Esophagus muscularis mucosa (tissue), 4 donors: ENCODE measurements around the gene TRIAP1. TPM values are rescaled to one million over a fixed set of nuclear protein-coding genes. Genes with fewer than 3 reads are reported as not detected.

Experiments
- DNase-seq: peaks from one replicate; pipeline ENCODE4 v3.0.0-alpha.2; 2017; ENCODE audit errors: extremely low spot score
- H3K27ac ChIP-seq, 4 donors: fragments of 200-600 bp; sonication (generic); replicated peaks in 1 of 4; 1 replicate in 3 of 4; 2 replicates in 1 of 4; pipeline ENCODE4 v1.5.1; 2016 to 2019; ENCODE audit warnings: mild to moderate bottlenecking in 1 of 4
- H3K27me3 ChIP-seq, 4 donors: fragments of 200-600 bp; sonication (generic); one replicate each; pipeline versions ENCODE4 v1.5.1 to v1.6.0; 2016 to 2019
- H3K36me3 ChIP-seq, 4 donors: fragments of 200-600 bp; sonication (generic); one replicate each; pipeline ENCODE4 v1.5.1; 2016 to 2019
- H3K4me1 ChIP-seq, 4 donors: fragments of 200-600 bp; sonication (generic); one replicate each; pipeline ENCODE4 v1.5.1; 2016 to 2019
- H3K4me3 ChIP-seq, 4 donors: fragments of 200-600 bp; sonication (generic); 1 replicate in 2 of 4; 2 replicates in 2 of 4; pipeline ENCODE4 v1.5.1; 2016 to 2019; ENCODE audit warnings: mild to moderate bottlenecking in 4 of 4, moderate library complexity in 1 of 4
- H3K9me3 ChIP-seq, 4 donors: fragments of 200-600 bp; sonication (generic); 1 replicate in 3 of 4; 2 replicates in 1 of 4; pipeline ENCODE4 v1.5.1; 2016 to 2019
- EP300 ChIP-seq: sonication (generic); formaldehyde crosslinking; IDR thresholded peaks from one replicate; pipeline ENCODE4 v1.6.1; 2017; ENCODE audit warnings: antibody characterized with exemption
- POLR2A ChIP-seq: fragments of 450-650 bp; IDR thresholded peaks from one replicate; pipeline ENCODE4 v1.6.1; 2017; ENCODE audit warnings: antibody characterized with exemption, moderate library complexity, mild to moderate bottlenecking, low read depth
- POLR2AphosphoS5 ChIP-seq, 2 donors: sonication (generic); formaldehyde crosslinking; IDR thresholded peaks; one replicate each; pipeline ENCODE4 v1.6.1; 2017; ENCODE audit warnings: antibody characterized with exemption in 2 of 2
- WGBS: methylation state at CpG from one replicate; pipeline ENCODE4 v1.1.5; 2018; 5-methylcytosine and 5-hydroxymethylcytosine counted together
- intact Hi-C: fragments of 100-400 bp; cut with DNase I; formaldehyde crosslinking; loops from one replicate; pipeline ENCODE4 v1.15.1; 2023
- total RNA-seq, 4 donors: library from RNA; depleted of rRNA; stranded (reverse); fragments of >200 nt; gene quantifications; one replicate each; pipeline versions ENCODE4 v1.1.0 to v1.2.1, GENCODE V29; 2016
- TF ChIP-seq, protein P1 (sequence below), 3 experiments: fragments of 200-600 bp in 2 of 3; fragments of 450-650 bp in 1 of 3; sonication (generic) in 2 of 3; IDR thresholded peaks; one replicate each; pipeline ENCODE4 v1.5.1; 2017 to 2019; ENCODE audit warnings: antibody characterized with exemption in 3 of 3, mild to moderate bottlenecking in 2 of 3, moderate library complexity in 1 of 3

TRIAP1 gene
- total RNA-seq, result 10 to 100 TPM in 3 of 4 donors, 1 to 10 TPM in 1; 9.8 to 17.7 (median 10.7) TPM

DNA sequence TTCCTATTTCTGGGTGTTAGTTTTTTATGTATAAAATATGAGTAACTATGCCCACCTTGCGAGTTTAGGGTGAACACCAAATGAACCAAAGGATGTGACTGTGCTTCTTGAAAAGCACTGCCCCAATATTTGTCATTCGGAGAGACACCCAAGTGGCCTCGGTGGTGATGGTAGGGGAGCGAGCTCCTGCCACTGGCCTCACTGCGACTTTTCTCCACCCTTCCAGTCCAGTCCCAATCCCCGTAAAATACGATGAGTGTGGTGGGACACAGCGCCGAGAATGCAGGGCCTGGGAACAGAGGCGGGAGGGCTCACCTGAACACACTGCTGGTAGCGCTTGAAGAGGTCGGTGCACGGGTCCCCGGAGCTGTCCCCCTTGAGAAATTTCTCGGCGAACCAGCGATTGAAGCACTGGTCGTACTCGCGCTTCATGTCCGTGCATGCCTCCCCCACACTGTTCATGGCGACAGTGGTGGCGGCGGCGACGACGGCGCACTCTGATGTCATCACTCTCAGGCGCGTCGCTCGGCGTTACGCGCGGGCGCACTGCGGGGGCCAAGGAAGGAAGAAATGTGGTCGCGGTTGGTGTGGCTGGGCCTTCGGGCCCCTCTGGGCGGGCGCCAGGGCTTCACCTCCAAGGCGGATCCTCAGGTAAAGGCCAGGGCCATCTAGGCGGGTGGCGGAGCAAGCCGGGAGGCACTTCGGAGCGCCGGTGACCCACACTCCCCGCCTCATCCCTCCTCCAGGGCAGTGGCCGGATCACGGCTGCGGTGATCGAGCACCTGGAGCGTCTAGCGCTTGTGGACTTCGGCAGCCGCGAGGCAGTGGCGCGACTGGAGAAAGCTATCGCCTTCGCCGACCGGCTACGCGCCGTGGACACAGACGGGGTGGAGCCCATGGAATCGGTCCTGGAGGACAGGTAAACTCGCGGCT lies at the start of gene TRIAP1, which contains the start of gene GATC:
TRIAP1 (minus strand) TSS at position 474 of the 933 bp plus-strand sequence; CDS start at position 462, 12 bp downstream.
GATC (plus strand) TSS at position 534 of the 933 bp plus-strand sequence; CDS start at position 571, 37 bp downstream.
- DNase-seq, result peak; percentile 95
- H3K4me3 ChIP-seq, result peak within 1 kb of the TSS; percentile 80 to 90 (median 88)
- H3K4me1 ChIP-seq, result peaks cover 19 to 40% (median 30%) of the 10 kb centered on the region in 4 donors
- intact Hi-C loops, result no loop called here
- H3K9me3 ChIP-seq, result peaks cover 0 to 5% (median 0%) of the 10 kb centered on the region in 4 donors
- peak within 1 kb of the TSS; percentile 89 to 93 (median 90) for H3K27ac ChIP-seq
- peaks cover 5 to 49% (median 34%) of the 10 kb centered on the region in 4 donors for H3K36me3 ChIP-seq
- WGBS, result under 1% methylated on average over 48 of the region's 73 CpGs
- peak; percentile 39 for TF ChIP-seq POLR2A
- no peak for TF ChIP-seq EP300
- TF ChIP-seq POLR2AphosphoS5 (IDR thresholded peaks at IDR 0.05), result peak; percentile 96 to 98
- TF ChIP-seq, protein P1, sequence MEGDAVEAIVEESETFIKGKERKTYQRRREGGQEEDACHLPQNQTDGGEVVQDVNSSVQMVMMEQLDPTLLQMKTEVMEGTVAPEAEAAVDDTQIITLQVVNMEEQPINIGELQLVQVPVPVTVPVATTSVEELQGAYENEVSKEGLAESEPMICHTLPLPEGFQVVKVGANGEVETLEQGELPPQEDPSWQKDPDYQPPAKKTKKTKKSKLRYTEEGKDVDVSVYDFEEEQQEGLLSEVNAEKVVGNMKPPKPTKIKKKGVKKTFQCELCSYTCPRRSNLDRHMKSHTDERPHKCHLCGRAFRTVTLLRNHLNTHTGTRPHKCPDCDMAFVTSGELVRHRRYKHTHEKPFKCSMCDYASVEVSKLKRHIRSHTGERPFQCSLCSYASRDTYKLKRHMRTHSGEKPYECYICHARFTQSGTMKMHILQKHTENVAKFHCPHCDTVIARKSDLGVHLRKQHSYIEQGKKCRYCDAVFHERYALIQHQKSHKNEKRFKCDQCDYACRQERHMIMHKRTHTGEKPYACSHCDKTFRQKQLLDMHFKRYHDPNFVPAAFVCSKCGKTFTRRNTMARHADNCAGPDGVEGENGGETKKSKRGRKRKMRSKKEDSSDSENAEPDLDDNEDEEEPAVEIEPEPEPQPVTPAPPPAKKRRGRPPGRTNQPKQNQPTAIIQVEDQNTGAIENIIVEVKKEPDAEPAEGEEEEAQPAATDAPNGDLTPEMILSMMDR (IDR thresholded peaks at IDR 0.05), result peak in 2 of 3 experiments; percentile 14 to 35
- H3K27me3 ChIP-seq, result no peaks in the 10 kb centered on the region

DNA sequence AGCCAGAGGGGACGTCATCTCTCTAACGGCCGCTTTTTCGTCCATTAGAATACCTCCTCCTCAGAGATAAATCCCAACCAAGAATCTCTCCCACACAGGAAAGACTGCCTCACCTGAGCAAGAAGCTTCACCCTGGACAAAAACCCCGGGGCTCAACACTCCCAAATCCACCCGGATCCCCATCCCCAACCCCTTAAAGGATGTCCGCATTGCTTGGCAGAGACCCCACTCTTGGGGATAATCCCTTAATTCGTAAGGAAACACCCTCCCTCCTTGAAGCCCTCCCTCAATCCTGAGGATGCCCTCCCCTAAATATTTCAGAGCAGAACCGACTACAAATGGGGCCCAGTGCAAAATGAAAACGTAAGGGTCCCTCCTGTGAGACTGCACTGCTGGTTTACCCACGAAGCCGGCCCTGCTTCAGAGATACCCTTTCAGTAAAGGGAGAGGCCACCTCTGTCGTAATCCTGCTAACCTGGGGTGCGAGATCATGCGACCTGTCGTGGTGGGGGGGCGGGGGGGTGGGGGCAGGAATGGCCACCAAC lies 49.1 kb upstream of the TRIAP1 start:
- DNase-seq, result no peak
- Histone ChIP-seq H3K4me3 (peak overlapping the region; percentile 78 to 96 (median 88)), H3K27ac (peak overlapping the region; percentile 88 to 94 (median 91)), H3K36me3 (peaks cover 0 to 34% (median 24%) of the 10 kb centered on the region in 4 donors), H3K9me3 (no peaks in the 10 kb centered on the region), H3K27me3 (no peaks in the 10 kb centered on the region), H3K4me1 (peaks cover 21 to 36% (median 30%) of the 10 kb centered on the region in 4 donors)
- TF ChIP-seq EP300 (no peak), POLR2A (no peak), POLR2AphosphoS5 (IDR thresholded peaks at IDR 0.05) (no peak)
- TF ChIP-seq, protein P1 (IDR thresholded peaks at IDR 0.05), result no peak
- intact Hi-C loops, result no loop called here
- 38% methylated on average over 11 of the region's 17 CpGs for WGBS

DNA sequence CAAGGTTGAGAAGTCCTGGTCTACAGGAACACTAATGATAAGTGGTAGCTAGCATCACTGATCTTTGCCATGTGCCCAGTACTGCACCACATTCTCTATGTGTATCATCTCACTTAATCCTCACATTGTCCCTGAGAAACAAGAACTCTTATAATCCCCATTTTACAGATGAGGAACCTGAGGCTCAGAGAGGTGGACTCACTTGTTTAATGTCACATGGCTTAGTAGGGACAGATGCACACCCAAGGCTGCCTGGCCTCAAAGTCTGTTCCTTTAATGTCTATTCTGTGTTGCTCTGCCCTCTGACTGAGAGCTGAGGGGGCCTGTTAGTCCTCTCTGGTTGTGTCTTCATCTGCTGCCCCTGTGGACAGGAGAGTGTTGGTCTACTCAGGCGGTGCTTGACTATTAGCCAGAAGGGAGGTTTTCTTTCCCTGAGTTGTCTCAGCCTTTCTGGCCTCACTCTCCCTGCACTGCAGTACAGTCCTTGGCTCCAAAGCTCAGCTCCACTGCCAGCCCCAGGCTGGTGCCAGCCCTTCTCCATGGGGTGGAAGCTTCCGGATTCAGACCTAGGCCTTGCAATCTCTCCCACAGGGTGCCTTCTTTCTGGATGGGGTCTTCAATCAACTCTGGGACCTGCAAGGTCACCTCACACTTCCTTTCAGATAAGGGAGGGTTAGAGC lies 44.8 kb upstream of the TRIAP1 start:
- no peaks in the 10 kb centered on the region for H3K9me3 ChIP-seq
- H3K4me3 ChIP-seq, result no peak overlapping the region
- DNase-seq, result no peak
- no peak for TF ChIP-seq EP300
- TF ChIP-seq POLR2AphosphoS5 (IDR thresholded peaks at IDR 0.05), result no peak
- TF ChIP-seq, protein P1 (IDR thresholded peaks at IDR 0.05), result no peak
- no peak for TF ChIP-seq POLR2A
- H3K27me3 ChIP-seq, result no peaks in the 10 kb centered on the region
- intact Hi-C loops, result no loop called here
- WGBS, result 92% methylated on average over 2 of the region's 2 CpGs
- no peak overlapping the region for H3K27ac ChIP-seq
- peaks cover 5 to 24% (median 11%) of the 10 kb centered on the region in 4 donors for H3K4me1 ChIP-seq
- H3K36me3 ChIP-seq, result peaks cover 0 to 10% (median 4%) of the 10 kb centered on the region in 4 donors

DNA sequence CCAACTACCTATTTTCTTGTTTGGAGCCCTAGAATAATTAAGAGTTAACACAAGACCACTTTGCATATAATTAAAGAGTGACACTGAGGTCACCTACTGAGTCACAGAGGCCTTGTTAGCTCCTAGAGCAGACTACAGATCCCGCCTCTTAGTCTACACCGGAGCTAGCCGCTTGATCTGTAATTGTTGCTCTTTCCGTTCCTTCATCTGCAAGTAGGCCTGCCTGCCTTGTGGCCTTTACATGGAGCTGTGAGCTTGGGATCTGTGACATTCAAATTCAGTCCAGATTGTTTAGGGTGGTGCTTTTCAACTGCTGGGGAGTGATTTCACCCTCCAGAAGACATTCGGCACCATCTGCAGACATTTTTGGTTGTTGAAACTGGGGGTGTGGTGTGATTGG lies 44.1 kb upstream of the TRIAP1 start:
- H3K27ac ChIP-seq, result no peak overlapping the region

More for the DNA sequence above, 44.1 kb upstream of the TRIAP1 start:
- no peak for DNase-seq
- Histone ChIP-seq H3K9me3 (no peaks in the 10 kb centered on the region), H3K36me3 (peaks cover 0 to 10% (median 4%) of the 10 kb centered on the region in 4 donors), H3K4me1 (peaks cover 4 to 21% (median 8%) of the 10 kb centered on the region in 4 donors), H3K4me3 (no peak overlapping the region), H3K27me3 (no peaks in the 10 kb centered on the region)
- TF ChIP-seq EP300, result no peak
- TF ChIP-seq, protein P1 (IDR thresholded peaks at IDR 0.05), result no peak
- no peak for TF ChIP-seq POLR2AphosphoS5 (IDR thresholded peaks at IDR 0.05)
- TF ChIP-seq POLR2A, result no peak
- 94% methylated on average over 5 of the region's 5 CpGs for WGBS
- intact Hi-C loops, result no loop called here
